A673 (cell line): Measurements from ENCODE around the gene PPM1F. TPM values are rescaled to one million over a fixed set of nuclear protein-coding genes. Genes with fewer than 3 reads are reported as not detected.
A peak's percentile ranks its signal among the peaks of the same experiment; 100 is the strongest.

Source experiments
- BruUV-seq: library from RNA; stranded (reverse); fragments of 400-500 nt; replicated peaks from 2 replicates; lab custom pipeline; 2021; lab: Mats Ljungman, UMichigan
- CTCF ChIA-PET: fragments of 300-600 bp; sonication (Branson Sonifier 250); formaldehyde crosslinking; loops from one replicate; lab custom pipeline; 2022; ENCODE audit warnings: antibody characterized with exemption; lab: Charles Lee
- POLR2A ChIA-PET: fragments of 300-600 bp; sonication (Branson Sonifier 250); formaldehyde crosslinking; loops from one replicate; lab custom pipeline; 2022; ENCODE audit warnings: antibody characterized with exemption; ENCODE audit not compliant: low non-redundant PET; lab: Charles Lee
- DNase-seq: peaks from one replicate; pipeline ENCODE4 v3.0.0-alpha.2; 2015; ENCODE audit warnings: low spot score
- H3K27ac ChIP-seq: fragments of 200-600 bp; sonication (generic); 2 replicates; pipeline ENCODE4 v1.5.1; 2016; ENCODE audit warnings: mixed run types, low read depth, mild to moderate bottlenecking, mixed read lengths, antibody characterized with exemption, low read length; ENCODE audit not compliant: poor library complexity, severe bottlenecking
- H3K27me3 ChIP-seq: fragments of 200-600 bp; sonication (generic); replicated peaks from 2 replicates; pipeline ENCODE4 v1.6.1; 2017; ENCODE audit warnings: mixed run types, low read depth, mild to moderate bottlenecking, mixed read lengths, antibody characterized with exemption, low read length; ENCODE audit not compliant: insufficient read depth, poor library complexity
- H3K36me3 ChIP-seq: fragments of 200-600 bp; sonication (generic); 2 replicates; pipeline ENCODE4 v1.6.1; 2016; ENCODE audit warnings: mixed run types, mild to moderate bottlenecking, mixed read lengths, antibody characterized with exemption, low read length; ENCODE audit not compliant: insufficient read depth, poor library complexity, severe bottlenecking
- H3K4me1 ChIP-seq: fragments of 200-600 bp; sonication (generic); 2 replicates; pipeline ENCODE4 v1.6.1; 2017; ENCODE audit warnings: mixed run types, mild to moderate bottlenecking, mixed read lengths, antibody characterized with exemption, low read length; ENCODE audit not compliant: insufficient read depth, poor library complexity, severe bottlenecking
- H3K4me3 ChIP-seq: fragments of 200-600 bp; sonication (generic); 2 replicates; pipeline ENCODE4 v1.5.1; 2016; ENCODE audit warnings: low read depth, mixed run types, mild to moderate bottlenecking, mixed read lengths, low read length; ENCODE audit not compliant: poor library complexity, severe bottlenecking
- H3K9me3 ChIP-seq: fragments of 200-600 bp; sonication (generic); 2 replicates; pipeline ENCODE4 v1.6.1; 2016; ENCODE audit warnings: mixed run types, low read depth, mild to moderate bottlenecking, mixed read lengths, antibody characterized with exemption, low read length; ENCODE audit not compliant: poor library complexity, severe bottlenecking
- EZH2 ChIP-seq: fragments of 200-600 bp; sonication (generic); IDR thresholded peaks from 2 replicates; pipeline ENCODE4 v1.6.1; 2017; ENCODE audit warnings: borderline replicate concordance, low read depth, mild to moderate bottlenecking, mixed read lengths, antibody characterized with exemption, low read length; ENCODE audit not compliant: poor library complexity, severe bottlenecking
- intact Hi-C: fragments of 100-400 bp; cut with micrococcal nuclease; formaldehyde crosslinking; loops from one replicate; pipeline ENCODE4 v1.10.0; 2022; ENCODE audit not compliant: unreplicated experiment
- total RNA-seq: library from RNA; stranded (reverse); gene quantifications from 2 replicates; pipeline ENCODE4 v1.2.3, GENCODE V29; 2021
- TF ChIP-seq, protein P1 (sequence below): fragments of 300-800, 200-600 bp; sonication (generic); conservative IDR thresholded peaks from 2 replicates; pipeline ENCODE4 v1.5.1; 2017; ENCODE audit warnings: low read depth, mild to moderate bottlenecking, antibody characterized with exemption, low read length, moderate library complexity, mixed read lengths

PPM1F gene
- total RNA-seq, 1 experiment from 2014 or later = 101 TPM

- POLR2A ChIA-PET = no interaction called here
Measured at GRCh38 chr22:21943571-21944448, 8.8 kb downstream of the PPM1F start.

GRCh38 chr22:21942407-21943343 lies 10.0 kb downstream of the PPM1F start:
- Histone ChIP-seq H3K27me3 (no peaks in the 10 kb centered on the region), H3K27ac (peak overlapping the region; percentile 89), H3K4me1 (peaks cover 80% of the 10 kb centered on the region), H3K9me3 (no peaks in the 10 kb centered on the region), H3K36me3 (peaks cover 36% of the 10 kb centered on the region), H3K4me3 (no peak overlapping the region)
- ChIA-PET POLR2A (no interaction called here), CTCF (interaction anchor here (0.5 to 2.2 kb wide), 2 partner anchors 10 to 229 kb away, joined by 3 to 17 read pairs; partner anchors contain the start of gene PPM1F)
- no TSS peak for BruUV-seq
- TF ChIP-seq, protein P1, sequence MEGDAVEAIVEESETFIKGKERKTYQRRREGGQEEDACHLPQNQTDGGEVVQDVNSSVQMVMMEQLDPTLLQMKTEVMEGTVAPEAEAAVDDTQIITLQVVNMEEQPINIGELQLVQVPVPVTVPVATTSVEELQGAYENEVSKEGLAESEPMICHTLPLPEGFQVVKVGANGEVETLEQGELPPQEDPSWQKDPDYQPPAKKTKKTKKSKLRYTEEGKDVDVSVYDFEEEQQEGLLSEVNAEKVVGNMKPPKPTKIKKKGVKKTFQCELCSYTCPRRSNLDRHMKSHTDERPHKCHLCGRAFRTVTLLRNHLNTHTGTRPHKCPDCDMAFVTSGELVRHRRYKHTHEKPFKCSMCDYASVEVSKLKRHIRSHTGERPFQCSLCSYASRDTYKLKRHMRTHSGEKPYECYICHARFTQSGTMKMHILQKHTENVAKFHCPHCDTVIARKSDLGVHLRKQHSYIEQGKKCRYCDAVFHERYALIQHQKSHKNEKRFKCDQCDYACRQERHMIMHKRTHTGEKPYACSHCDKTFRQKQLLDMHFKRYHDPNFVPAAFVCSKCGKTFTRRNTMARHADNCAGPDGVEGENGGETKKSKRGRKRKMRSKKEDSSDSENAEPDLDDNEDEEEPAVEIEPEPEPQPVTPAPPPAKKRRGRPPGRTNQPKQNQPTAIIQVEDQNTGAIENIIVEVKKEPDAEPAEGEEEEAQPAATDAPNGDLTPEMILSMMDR = no peak
- TF ChIP-seq EZH2 = no peak
- intact Hi-C loops = no loop called here
- peak; percentile 98 for DNase-seq

More at GRCh38 chr22:21943571-21944448, 8.8 kb downstream of the PPM1F start:
- BruUV-seq = no TSS peak
- no peak for DNase-seq
- H3K9me3 ChIP-seq = no peaks in the 10 kb centered on the region
- TF ChIP-seq, protein P1 = no peak
- no peak for TF ChIP-seq EZH2
- H3K27me3 ChIP-seq = no peaks in the 10 kb centered on the region
- H3K4me3 ChIP-seq = no peak overlapping the region
- intact Hi-C loops = no loop called here
- peaks cover 36% of the 10 kb centered on the region for H3K36me3 ChIP-seq
- H3K27ac ChIP-seq = peak overlapping the region; percentile 89
- peaks cover 81% of the 10 kb centered on the region for H3K4me1 ChIP-seq
- CTCF ChIA-PET = interaction anchor here (2.2 kb wide), 1 partner anchor 9 kb away, joined by 17 read pairs; the partner anchor contains the start of gene PPM1F

DNA sequence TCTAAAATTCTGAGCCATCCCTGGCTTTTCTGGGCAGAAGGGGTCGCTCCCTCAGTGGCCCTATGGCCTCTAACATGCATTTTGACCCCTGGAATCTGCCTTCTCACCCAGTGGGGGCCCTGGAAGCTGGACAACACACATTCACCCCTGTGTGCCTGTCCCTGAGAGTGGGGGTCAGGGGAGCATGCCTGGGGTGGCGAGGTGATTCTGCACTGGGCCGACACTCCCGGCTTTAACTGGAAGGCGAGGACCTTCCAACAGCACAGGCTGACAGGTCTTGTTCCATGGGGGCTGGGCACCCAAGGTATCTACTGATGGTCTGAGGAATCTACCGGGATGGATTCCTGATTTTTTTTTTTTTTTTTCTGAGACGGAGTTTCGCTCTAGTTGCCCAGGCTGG lies 10.7 kb downstream of the PPM1F start:
- Histone ChIP-seq H3K27ac (peak overlapping the region; percentile 89), H3K27me3 (no peaks in the 10 kb centered on the region), H3K36me3 (peaks cover 41% of the 10 kb centered on the region), H3K4me3 (no peak overlapping the region), H3K4me1 (peaks cover 78% of the 10 kb centered on the region), H3K9me3 (no peaks in the 10 kb centered on the region)
- ChIA-PET POLR2A (no interaction called here), CTCF (interaction anchor here (2.2 kb wide), 1 partner anchor 11 kb away, joined by 17 read pairs; the partner anchor contains the start of gene PPM1F)
- DNase-seq = peak; percentile 49
- intact Hi-C loops = no loop called here
- BruUV-seq = no TSS peak
- TF ChIP-seq, protein P1 = no peak
- no peak for TF ChIP-seq EZH2
